ENCODE measurements around the gene RAPGEF4.

GRCh38 chr2:173050684-173051083, 315.0 kb downstream of the RAPGEF4 start:
- TF ChIP-seq MAX (CRISPR knock-in tag; IDR thresholded peaks at IDR 0.05) = no peak
- no peak for TF ChIP-seq POLR2AphosphoS5 (IDR thresholded peaks at IDR 0.05; ENCODE audit: control insufficient read depth, insufficient read depth, low read depth, low read length)
- TF ChIP-seq, protein P1, sequence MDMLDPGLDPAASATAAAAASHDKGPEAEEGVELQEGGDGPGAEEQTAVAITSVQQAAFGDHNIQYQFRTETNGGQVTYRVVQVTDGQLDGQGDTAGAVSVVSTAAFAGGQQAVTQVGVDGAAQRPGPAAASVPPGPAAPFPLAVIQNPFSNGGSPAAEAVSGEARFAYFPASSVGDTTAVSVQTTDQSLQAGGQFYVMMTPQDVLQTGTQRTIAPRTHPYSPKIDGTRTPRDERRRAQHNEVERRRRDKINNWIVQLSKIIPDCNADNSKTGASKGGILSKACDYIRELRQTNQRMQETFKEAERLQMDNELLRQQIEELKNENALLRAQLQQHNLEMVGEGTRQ (CRISPR knock-in tag; IDR thresholded peaks at IDR 0.05) = no peak
- TF ChIP-seq, protein P2, sequence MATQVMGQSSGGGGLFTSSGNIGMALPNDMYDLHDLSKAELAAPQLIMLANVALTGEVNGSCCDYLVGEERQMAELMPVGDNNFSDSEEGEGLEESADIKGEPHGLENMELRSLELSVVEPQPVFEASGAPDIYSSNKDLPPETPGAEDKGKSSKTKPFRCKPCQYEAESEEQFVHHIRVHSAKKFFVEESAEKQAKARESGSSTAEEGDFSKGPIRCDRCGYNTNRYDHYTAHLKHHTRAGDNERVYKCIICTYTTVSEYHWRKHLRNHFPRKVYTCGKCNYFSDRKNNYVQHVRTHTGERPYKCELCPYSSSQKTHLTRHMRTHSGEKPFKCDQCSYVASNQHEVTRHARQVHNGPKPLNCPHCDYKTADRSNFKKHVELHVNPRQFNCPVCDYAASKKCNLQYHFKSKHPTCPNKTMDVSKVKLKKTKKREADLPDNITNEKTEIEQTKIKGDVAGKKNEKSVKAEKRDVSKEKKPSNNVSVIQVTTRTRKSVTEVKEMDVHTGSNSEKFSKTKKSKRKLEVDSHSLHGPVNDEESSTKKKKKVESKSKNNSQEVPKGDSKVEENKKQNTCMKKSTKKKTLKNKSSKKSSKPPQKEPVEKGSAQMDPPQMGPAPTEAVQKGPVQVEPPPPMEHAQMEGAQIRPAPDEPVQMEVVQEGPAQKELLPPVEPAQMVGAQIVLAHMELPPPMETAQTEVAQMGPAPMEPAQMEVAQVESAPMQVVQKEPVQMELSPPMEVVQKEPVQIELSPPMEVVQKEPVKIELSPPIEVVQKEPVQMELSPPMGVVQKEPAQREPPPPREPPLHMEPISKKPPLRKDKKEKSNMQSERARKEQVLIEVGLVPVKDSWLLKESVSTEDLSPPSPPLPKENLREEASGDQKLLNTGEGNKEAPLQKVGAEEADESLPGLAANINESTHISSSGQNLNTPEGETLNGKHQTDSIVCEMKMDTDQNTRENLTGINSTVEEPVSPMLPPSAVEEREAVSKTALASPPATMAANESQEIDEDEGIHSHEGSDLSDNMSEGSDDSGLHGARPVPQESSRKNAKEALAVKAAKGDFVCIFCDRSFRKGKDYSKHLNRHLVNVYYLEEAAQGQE (IDR thresholded peaks at IDR 0.05; ENCODE audit: borderline replicate concordance) = no peak
- TF ChIP-seq, protein P2 (CRISPR knock-in tag; IDR thresholded peaks at IDR 0.05; ENCODE audit: low read depth) = no peak
- TF ChIP-seq, protein P3, sequence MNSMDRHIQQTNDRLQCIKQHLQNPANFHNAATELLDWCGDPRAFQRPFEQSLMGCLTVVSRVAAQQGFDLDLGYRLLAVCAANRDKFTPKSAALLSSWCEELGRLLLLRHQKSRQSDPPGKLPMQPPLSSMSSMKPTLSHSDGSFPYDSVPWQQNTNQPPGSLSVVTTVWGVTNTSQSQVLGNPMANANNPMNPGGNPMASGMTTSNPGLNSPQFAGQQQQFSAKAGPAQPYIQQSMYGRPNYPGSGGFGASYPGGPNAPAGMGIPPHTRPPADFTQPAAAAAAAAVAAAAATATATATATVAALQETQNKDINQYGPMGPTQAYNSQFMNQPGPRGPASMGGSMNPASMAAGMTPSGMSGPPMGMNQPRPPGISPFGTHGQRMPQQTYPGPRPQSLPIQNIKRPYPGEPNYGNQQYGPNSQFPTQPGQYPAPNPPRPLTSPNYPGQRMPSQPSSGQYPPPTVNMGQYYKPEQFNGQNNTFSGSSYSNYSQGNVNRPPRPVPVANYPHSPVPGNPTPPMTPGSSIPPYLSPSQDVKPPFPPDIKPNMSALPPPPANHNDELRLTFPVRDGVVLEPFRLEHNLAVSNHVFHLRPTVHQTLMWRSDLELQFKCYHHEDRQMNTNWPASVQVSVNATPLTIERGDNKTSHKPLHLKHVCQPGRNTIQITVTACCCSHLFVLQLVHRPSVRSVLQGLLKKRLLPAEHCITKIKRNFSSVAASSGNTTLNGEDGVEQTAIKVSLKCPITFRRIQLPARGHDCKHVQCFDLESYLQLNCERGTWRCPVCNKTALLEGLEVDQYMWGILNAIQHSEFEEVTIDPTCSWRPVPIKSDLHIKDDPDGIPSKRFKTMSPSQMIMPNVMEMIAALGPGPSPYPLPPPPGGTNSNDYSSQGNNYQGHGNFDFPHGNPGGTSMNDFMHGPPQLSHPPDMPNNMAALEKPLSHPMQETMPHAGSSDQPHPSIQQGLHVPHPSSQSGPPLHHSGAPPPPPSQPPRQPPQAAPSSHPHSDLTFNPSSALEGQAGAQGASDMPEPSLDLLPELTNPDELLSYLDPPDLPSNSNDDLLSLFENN (IDR thresholded peaks at IDR 0.05; ENCODE audit: low read depth in 2 of 2, low read length in 2 of 2) = no peak
- TF ChIP-seq SMAD2 (IDR thresholded peaks at IDR 0.05; ENCODE audit: low read depth, low read length) = no peak
- no peak for TF ChIP-seq ZFPM2 (CRISPR knock-in tag; IDR thresholded peaks at IDR 0.05)
- TF ChIP-seq CTCF (IDR thresholded peaks at IDR 0.05 in 2 of 3, conservative IDR thresholded peaks at IDR 0.05 in 1 of 3; ENCODE audit: insufficient read depth in 2 of 3, low read depth in 1 of 3, low read length in 3 of 3) = no peak
- TF ChIP-seq TOE1 (IDR thresholded peaks at IDR 0.05; ENCODE audit: borderline replicate concordance) = no peak
- TF ChIP-seq TOE1 (CRISPR knock-in tag; IDR thresholded peaks at IDR 0.05; ENCODE audit: borderline replicate concordance, low read depth) = no peak
- no peak for TF ChIP-seq NR3C1 (CRISPR knock-in tag; IDR thresholded peaks at IDR 0.05)
- TF ChIP-seq CBFB (CRISPR knock-in tag; IDR thresholded peaks at IDR 0.05) = no peak

Data from K562 (cell line).